HG02852 (cell line): Measurements from ENCODE around the gene NAP1L1.
A peak's percentile ranks its signal among the peaks of the same experiment; 100 is the strongest.

Experiments used
- ATAC-seq: cut with Tn5 transposase; IDR thresholded peaks from one replicate; pipeline ENCODE4 v1.9.1; 2021; ENCODE audit warnings: mild to moderate bottlenecking, moderate library complexity; ENCODE audit not compliant: unreplicated experiment

Gene NAP1L1

GRCh38 chr12:76023069-76023690 is 61.3 kb downstream of the NAP1L1 start:
- no peak for ATAC-seq

GRCh38 chr12:76022506-76022905 is 62.0 kb downstream of the NAP1L1 start:
- ATAC-seq = no peak

- peak; percentile 70 for ATAC-seq
Measured at GRCh38 chr12:76020731-76021672, 63.5 kb downstream of the NAP1L1 start.

GRCh38 chr12:76020281-76020680 is 64.2 kb downstream of the NAP1L1 start:
- peak; percentile 55 for ATAC-seq

GRCh38 chr12:76018672-76019071 is 65.8 kb downstream of the NAP1L1 start:
- no peak for ATAC-seq

- no peak for ATAC-seq
Measured at GRCh38 chr12:76018111-76018510, 66.4 kb downstream of the NAP1L1 start.

- ATAC-seq = no peak
Measured at GRCh38 chr12:76014007-76014406, 70.5 kb downstream of the NAP1L1 start.

GRCh38 chr12:76013603-76014002 is 70.9 kb downstream of the NAP1L1 start:
- ATAC-seq = no peak

GRCh38 chr12:76012644-76013043 is 71.8 kb downstream of the NAP1L1 start:
- ATAC-seq = no peak

GRCh38 chr12:76010732-76011458 is 73.6 kb downstream of the NAP1L1 start:
- ATAC-seq = no peak

- no peak for ATAC-seq
Measured at GRCh38 chr12:76008428-76008827, 76.1 kb downstream of the NAP1L1 start.

- ATAC-seq = no peak
Measured at GRCh38 chr12:76007640-76008039, 76.8 kb downstream of the NAP1L1 start.

- ATAC-seq = no peak
Measured at GRCh38 chr12:76006028-76006925, 78.2 kb downstream of the NAP1L1 start.

GRCh38 chr12:76003355-76003638 is 81.2 kb downstream of the NAP1L1 start:
- ATAC-seq = no peak

GRCh38 chr12:76002598-76003354 is 81.7 kb downstream of the NAP1L1 start:
- ATAC-seq = no peak

- ATAC-seq = no peak
Measured at GRCh38 chr12:75998292-75999063, 86.0 kb downstream of the NAP1L1 start.

- no peak for ATAC-seq
Measured at GRCh38 chr12:75997658-75998057, 86.8 kb downstream of the NAP1L1 start.

GRCh38 chr12:75996861-75997447 is 87.5 kb downstream of the NAP1L1 start:
- no peak for ATAC-seq

GRCh38 chr12:75995691-75996090 is 88.8 kb downstream of the NAP1L1 start:
- ATAC-seq = no peak
